Calu3 (cell line): ENCODE data around the gene E2F3. TPM values are rescaled to one million over a fixed set of nuclear protein-coding genes. Genes with fewer than 3 reads are reported as not detected.

ENCODE experiments used
- BruUV-seq: library from RNA; stranded (reverse); fragments of 400-500 nt; replicated peaks from 2 replicates; lab custom pipeline; 2021; lab: Mats Ljungman, UMichigan
- CTCF ChIA-PET: fragments of 300-600 bp; sonication (Branson Sonifier 250); formaldehyde crosslinking; loops from one replicate; lab custom pipeline; 2022; ENCODE audit warnings: antibody characterized with exemption; lab: Charles Lee
- DNase-seq: peaks from one replicate; pipeline ENCODE4 v3.0.0; 2022
- H3K27ac Mint-ChIP-seq: one replicate; pipeline ENCODE4 v1.8.0; 2022; ENCODE audit warnings: mixed read lengths; ENCODE audit not compliant: unreplicated experiment
- H3K27me3 Mint-ChIP-seq: one replicate; pipeline ENCODE4 v1.8.0; 2022; ENCODE audit warnings: mixed read lengths; ENCODE audit not compliant: unreplicated experiment
- H3K36me3 Mint-ChIP-seq: one replicate; pipeline ENCODE4 v1.8.0; 2022; ENCODE audit warnings: mild to moderate bottlenecking, moderate library complexity, mixed read lengths; ENCODE audit not compliant: insufficient read depth, unreplicated experiment
- H3K4me1 Mint-ChIP-seq: one replicate; pipeline ENCODE4 v1.8.0; 2022; ENCODE audit warnings: mild to moderate bottlenecking, low read depth, mixed read lengths; ENCODE audit not compliant: unreplicated experiment
- H3K4me3 Mint-ChIP-seq: one replicate; pipeline ENCODE4 v1.8.0; 2022; ENCODE audit warnings: mild to moderate bottlenecking, low read depth, moderate library complexity, mixed read lengths; ENCODE audit not compliant: unreplicated experiment
- H3K9me3 Mint-ChIP-seq: one replicate; pipeline ENCODE4 v1.8.0; 2022; ENCODE audit warnings: low read depth, mixed read lengths; ENCODE audit not compliant: unreplicated experiment
- CTCF ChIP-seq: fragments of 200-600 bp; IDR thresholded peaks from one replicate; pipeline ENCODE4 v1.8.0; 2022; ENCODE audit warnings: antibody characterized with exemption; ENCODE audit not compliant: unreplicated experiment
- intact Hi-C: fragments of 100-400 bp; cut with micrococcal nuclease; formaldehyde crosslinking; loops from one replicate; pipeline ENCODE4 v1.10.0; 2022; ENCODE audit not compliant: unreplicated experiment
- total RNA-seq: library from RNA; stranded (reverse); gene quantifications from 2 replicates; pipeline ENCODE4 v1.2.3, GENCODE V29; 2022

Gene E2F3
- total RNA-seq, 1 experiment from 2014 or later: 69.8 TPM

- Mint-ChIP-seq H3K27ac (no peak overlapping the region), H3K4me1 (no peaks in the 10 kb centered on the region), H3K36me3 (peaks cover 73% of the 10 kb centered on the region), H3K27me3 (no peaks in the 10 kb centered on the region), H3K4me3 (no peak overlapping the region), H3K9me3 (peaks cover 5% of the 10 kb centered on the region)
- no peak for DNase-seq
- intact Hi-C loops: no loop called here
- CTCF ChIA-PET: interaction anchor here (0.7 kb wide), 2 partner anchors 47 to 1126 kb away, joined by 3 read pairs; no protein-coding TSS in a partner anchor
- TF ChIP-seq CTCF: no peak
- BruUV-seq: no TSS peak
These were observed 35.0 kb downstream of the E2F3 start for GRCh38 chr6:20436719-20437118.

GRCh38 chr6:20437639-20438038 is 36.0 kb downstream of the E2F3 start:
- no peak overlapping the region for H3K4me3 Mint-ChIP-seq
- intact Hi-C loops: no loop called here
- H3K36me3 Mint-ChIP-seq: peaks cover 73% of the 10 kb centered on the region
- TF ChIP-seq CTCF: no peak
- no peak for DNase-seq
- peaks cover 5% of the 10 kb centered on the region for H3K9me3 Mint-ChIP-seq
- CTCF ChIA-PET: interaction anchor here (0.9 kb wide), 1 partner anchor 12 kb away, joined by 4 read pairs; no protein-coding TSS in a partner anchor
- H3K27ac Mint-ChIP-seq: no peak overlapping the region
- H3K27me3 Mint-ChIP-seq: no peaks in the 10 kb centered on the region
- H3K4me1 Mint-ChIP-seq: no peaks in the 10 kb centered on the region
- BruUV-seq: no TSS peak

GRCh38 chr6:20438462-20439070 is 36.9 kb downstream of the E2F3 start:
- intact Hi-C loops: no loop called here

GRCh38 chr6:20439558-20439957 is 37.9 kb downstream of the E2F3 start:
- intact Hi-C loops: no loop called here
- Mint-ChIP-seq H3K4me3 (no peak overlapping the region), H3K27me3 (no peaks in the 10 kb centered on the region), H3K4me1 (peaks cover 5% of the 10 kb centered on the region), H3K27ac (no peak overlapping the region), H3K36me3 (peaks cover 63% of the 10 kb centered on the region), H3K9me3 (peaks cover 5% of the 10 kb centered on the region)
- CTCF ChIA-PET: no interaction called here
- no peak for TF ChIP-seq CTCF
- DNase-seq: no peak
- BruUV-seq: no TSS peak

More at GRCh38 chr6:20438462-20439070, 36.9 kb downstream of the E2F3 start:
- peaks cover 68% of the 10 kb centered on the region for H3K36me3 Mint-ChIP-seq
- CTCF ChIA-PET: interaction anchor here (0.9 kb wide), 1 partner anchor 11 kb away, joined by 4 read pairs; no protein-coding TSS in a partner anchor
- H3K27me3 Mint-ChIP-seq: no peaks in the 10 kb centered on the region
- no peak for DNase-seq
- no TSS peak for BruUV-seq
- H3K27ac Mint-ChIP-seq: no peak overlapping the region
- TF ChIP-seq CTCF: no peak
- no peaks in the 10 kb centered on the region for H3K4me1 Mint-ChIP-seq
- no peak overlapping the region for H3K4me3 Mint-ChIP-seq
- peaks cover 5% of the 10 kb centered on the region for H3K9me3 Mint-ChIP-seq
